Activated CD4-positive, alpha-beta T cell treated with anti-CD3 and anti-CD28 coated beads, Interleukin-2, amount 50 U/mL, for 24 hours (primary cell): ENCODE data around the gene PIP.
"Not testable (repeated sequence)": the region's sequence is repeated elsewhere in the genome, so short reads cannot be mapped to it uniquely, and the experiment has no call there.

ENCODE experiments used
- DNase-seq, 2 donors: peaks; one replicate each; pipeline ENCODE4 v3.0.0-alpha.2; 2020; ENCODE audit warnings: low read depth in 1 of 2, low spot score in 1 of 2

PIP gene, protein sequence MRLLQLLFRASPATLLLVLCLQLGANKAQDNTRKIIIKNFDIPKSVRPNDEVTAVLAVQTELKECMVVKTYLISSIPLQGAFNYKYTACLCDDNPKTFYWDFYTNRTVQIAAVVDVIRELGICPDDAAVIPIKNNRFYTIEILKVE

DNA sequence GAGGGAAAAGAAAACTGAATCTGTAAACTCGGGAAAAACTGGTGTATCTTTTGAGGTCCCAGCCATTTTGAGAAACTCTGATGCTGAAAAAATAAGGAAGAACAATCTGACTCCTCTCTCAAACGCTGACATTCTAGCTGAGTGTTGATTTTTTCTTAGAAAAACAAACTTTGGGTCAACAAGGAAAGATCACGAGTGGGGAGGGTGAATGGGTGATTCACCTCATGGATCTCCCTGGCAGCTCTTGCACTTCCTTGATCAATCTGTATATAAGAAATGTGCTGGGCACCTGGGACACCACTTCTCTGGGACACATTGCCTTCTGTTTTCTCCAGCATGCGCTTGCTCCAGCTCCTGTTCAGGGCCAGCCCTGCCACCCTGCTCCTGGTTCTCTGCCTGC, at the start of gene PIP:
Gene PIP, plus strand, starts transcription at position 297 of the 400 bp plus-strand sequence. Its CDS starts 40 bp downstream, at position 337.
- no peak for DNase-seq

DNA sequence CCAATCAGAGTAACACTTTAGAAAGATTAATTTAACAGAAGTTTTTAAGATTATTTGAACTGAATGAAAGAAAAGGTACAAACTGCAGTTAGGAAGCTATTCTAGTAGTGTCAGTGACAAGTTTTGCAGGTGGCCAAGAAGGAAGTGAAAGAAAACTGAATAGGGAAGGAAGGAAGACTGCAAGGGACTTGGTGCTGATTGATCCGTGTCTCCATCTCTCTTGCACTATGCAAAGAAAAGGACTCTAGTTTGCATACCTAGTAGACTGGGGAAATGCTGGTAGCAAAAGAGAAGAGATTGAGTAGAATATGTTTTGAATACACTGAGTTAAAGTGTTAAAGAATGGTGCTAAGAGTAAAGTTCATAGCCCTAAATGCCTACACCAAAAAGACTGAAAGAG, 46.8 kb upstream of the PIP start:
- DNase-seq, result no peak

DNA sequence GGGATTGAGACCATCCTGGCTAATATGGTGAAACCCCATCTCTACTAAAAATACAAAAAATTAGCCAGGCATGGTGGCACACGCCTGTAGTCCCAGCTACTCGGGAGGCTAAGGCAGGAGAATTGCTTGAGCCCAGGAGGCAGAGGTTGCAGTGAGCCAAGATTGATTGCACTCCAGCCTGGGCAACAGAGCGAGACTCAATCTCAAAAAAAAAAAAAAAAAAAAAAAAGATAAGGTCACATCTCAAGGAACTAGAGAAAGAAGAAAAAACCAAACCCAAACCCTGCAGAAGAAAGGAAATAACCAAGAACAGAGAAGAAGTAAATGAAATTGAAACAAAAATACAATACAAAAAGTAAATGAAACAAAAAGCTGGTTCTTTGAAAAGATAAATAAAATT, 46.3 kb upstream of the PIP start:
- not testable (repeated sequence) for DNase-seq

DNA sequence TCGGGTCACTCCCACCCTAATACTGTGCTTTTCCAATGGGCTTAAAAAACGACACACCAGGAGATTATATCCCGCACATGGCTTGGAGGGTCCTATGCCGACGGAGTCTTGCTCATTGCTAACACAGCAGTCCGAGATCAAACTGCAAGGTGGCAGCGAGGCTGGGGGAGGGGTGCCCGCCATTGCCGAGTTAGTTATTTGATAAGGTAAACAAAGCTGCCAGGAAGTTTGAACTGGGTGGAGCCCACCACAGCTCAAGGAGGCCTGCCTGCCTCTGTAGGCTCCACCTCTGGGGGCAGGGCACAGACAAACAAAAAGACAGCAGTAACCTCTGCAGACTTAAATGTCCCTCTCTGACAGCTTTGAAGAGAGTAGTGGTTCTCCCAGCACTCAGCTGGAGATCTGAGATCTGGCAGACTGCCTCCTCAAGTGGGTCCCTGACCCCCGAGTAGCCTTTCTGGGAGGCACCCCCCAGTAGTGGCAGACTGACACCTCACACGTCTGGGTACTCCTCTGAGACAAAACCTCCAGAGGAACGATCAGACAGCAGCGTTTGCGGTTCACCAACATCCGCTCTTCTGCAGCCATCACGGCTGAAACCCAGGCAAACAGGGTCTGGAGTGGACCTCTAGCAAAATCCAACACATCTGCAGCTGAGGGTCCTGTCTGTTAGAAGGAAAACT, 43.2 kb upstream of the PIP start:
- DNase-seq, result not testable (repeated sequence)

DNA sequence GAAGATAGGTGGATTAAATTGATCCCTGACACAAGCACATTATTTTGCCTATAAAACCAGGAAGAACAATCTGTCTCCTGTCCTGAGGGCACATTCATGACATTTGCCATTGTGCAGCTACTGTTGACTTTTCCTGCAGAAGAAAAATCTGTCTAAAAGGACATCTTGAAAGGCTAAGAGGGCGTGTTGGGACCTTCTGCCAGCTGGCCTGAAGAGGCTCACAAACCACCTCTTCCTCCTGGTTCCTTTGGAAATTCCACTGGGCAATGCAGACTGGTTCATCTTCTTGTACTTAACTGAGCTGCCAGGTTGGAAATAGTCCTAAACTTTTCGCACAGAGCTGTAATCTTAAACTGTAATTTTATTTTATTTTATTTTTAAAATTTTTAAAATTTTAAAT, 35.7 kb upstream of the PIP start:
- no peak for DNase-seq

DNA sequence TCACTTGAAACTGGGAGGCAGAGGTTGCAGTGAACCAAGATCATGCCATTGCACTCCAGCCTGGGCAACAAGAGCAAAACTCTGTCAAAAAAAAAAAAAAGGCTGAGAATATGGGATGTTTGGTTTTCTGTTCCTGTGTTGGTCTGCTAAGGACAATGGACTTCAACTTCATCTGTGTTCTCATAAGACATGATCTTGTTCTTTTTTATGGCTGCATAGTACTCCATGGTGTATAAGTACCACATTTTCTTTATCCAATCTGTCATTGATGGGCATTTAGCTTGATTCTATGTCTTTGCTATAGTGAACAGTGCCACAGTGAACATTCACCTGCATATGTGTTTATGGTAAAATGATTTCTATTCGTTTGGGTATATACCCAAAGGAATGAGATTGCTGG, 32.3 kb upstream of the PIP start:
- DNase-seq, result not testable (repeated sequence)

DNA sequence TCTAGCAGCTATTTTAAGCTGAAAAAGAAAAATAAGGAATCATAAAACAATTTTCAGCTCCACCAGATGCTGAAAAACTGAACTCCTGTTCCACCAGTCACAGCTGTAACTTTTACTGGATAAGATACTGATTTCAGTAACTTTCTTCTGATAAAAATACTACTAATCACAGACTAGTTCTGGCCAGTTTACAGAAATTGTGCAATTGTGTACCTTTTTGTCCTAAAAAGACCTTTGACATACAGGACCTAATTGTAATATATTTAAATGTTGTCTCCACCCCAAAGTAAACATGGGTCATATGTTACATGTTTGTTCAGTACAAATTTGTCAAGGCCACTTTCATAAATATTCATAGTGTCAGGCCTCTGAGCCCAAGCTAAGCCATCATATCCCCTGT, 27.1 kb upstream of the PIP start:
- DNase-seq, result no peak

DNA sequence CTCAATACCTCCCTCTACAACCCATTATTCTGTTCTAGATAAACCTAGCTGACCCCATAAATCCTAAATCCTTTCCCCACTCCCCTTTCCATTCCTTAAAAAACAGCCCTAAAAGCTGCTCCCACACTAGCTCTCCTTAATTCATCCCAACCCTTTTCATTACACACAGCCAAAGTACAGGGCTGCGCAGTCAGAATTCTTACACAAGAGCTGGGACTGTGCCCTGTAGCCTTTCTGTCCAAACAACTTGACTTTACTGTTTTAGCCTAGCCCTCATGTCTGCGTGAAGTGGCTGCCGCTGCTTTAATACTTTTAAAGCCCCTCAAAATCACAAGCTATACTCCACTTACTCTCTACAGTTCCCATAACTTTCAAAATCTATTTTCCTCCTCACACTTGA, 23.9 kb upstream of the PIP start:
- DNase-seq, result not testable (repeated sequence)

DNA sequence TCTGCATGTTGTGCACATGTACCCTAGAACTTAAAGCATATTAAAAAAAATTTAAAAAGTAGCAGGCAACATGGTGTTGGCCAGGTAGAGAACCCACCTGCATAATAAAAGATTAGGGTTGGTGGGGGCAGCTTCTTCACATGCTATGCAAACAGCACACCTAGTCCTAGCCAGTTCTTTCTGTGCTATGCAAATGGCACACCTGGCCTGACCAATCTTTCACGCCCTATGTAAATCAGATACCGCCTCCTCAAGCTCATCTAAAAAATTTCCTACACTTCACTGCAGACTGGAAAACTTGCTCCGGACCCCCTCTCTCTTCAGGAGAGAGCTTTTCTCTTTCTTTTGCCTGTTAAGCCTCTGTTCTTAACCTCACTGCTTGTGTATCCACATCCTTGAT, 14.5 kb upstream of the PIP start:
- DNase-seq, result no peak

DNA sequence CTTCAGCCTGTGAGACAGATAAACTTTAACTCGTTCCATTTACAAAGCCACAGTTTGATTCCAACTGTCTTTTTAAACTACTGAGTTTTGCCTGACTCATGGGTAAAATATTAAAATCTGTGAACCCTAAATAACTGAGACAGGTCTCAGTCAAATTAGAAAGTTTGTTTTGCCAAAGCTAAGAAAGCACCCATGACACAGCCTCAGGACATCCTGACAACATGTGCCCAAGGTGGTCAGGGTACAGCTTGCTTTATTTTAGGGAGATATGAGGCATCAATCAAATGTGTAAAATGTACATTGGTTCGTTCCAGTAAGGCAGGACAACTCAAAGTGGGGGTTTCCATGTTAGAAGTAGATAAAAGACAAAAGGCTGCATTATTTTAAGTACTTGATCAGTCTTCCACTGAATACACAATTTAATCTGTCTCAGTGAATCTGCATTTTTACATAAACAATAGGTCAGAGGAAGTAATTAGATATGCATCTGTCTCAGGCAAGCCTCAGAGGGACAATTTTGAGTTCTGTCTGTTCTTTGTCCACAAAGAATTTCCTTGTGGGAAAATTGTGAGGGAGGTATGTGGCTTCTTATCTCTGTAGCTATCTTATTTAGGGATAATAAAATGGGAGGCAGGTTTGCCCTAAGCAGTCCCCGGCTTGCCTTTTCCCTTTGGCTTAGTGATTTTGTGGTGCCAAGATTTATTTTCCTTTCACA, 11.0 kb upstream of the PIP start:
- no peak for DNase-seq

DNA sequence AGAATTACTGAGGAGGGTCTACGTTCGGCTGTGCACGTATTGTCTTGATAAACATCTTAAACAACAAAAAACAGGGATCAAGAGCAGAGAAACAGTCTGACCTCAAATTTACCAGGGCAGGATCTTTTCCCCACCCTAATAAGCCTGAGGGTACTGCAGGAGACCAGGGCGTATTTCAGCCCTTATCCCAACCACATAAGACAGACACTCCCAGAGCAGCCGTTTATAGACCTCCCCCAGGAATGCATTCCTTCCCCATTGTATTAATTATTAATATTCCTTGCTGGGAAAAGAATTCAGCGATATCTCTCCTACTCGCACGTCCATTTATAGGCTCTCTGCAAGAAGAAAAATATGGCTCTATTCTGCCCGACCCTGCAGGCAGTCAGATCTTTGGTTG, 8.6 kb upstream of the PIP start:
- DNase-seq, result not testable (repeated sequence)

DNA sequence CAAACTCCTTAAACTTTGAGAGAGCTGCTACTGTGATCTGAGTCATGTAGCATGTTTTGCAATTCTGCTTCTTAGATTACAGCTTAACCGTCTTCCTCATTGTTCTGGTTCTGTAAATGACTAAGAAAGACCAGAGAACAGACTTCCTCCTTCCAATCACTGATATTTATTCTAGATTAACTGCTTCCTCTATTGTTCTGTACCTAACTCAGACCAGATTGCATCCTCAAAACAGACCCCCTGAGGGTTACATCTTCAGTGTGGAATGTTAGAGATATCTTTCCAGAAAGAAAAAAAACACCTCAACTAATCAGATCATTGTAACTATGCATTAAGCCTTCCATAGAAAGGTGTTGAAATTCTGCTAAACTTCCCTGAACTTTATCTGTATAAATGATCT, 5.7 kb upstream of the PIP start:
- DNase-seq, result no peak

DNA sequence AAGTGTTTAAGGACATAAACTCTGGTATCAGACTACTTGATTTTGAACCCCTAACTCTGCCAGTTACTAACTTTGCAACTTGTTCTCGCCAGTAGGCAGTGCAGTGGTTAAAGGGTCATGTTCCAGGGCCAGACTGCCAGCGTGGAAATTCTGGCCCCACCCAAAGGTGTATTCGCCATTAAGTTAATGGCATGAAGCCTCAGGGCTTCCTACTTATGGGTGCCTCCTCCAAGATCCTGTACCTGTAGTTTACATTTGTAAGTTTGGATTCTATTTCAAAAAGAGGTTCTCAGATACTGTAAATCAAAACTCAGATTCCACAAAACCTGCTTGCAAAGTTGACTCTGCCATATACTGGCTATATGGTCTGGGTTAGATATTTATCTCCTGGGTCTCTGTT, 2.8 kb upstream of the PIP start:
- no peak for DNase-seq

DNA sequence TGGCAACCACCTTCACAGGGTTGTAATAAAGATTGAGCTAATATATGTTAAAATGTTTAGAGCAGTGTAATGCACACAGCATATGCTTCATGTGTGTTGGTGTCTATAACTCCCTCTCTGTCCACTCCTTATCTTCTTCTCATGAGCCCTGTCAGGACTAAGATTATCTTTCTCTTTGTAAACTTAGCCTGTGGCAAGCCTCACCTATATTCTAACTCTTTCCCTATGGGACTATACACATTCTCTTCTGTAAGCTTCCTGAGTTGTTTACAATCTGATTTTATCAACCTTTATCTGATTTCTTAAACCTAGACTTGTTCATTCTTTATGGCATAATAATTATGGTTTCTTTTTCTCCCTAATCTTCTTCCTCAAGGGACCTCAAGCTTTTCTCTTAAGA, 2.4 kb upstream of the PIP start:
- no peak for DNase-seq

DNA sequence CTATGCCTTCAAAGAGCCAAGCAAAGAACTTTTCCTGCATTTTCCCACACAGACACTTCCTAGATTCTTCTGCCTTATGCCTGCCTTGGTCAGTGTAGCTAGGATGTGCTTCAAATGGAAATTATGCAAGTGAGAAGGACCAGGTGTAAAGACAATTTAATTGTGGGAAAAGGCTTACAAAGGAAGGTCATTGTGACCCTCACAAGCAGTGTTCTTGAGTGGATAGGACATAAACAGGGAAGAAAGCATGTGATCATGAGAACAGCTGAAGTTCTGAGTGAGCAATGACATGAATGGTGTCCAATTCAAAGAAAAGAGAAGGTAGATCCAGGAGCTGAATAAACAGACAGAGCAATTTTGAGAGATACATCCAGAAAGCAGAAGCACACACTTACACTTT, 1.3 kb upstream of the PIP start:
- no peak for DNase-seq

DNA sequence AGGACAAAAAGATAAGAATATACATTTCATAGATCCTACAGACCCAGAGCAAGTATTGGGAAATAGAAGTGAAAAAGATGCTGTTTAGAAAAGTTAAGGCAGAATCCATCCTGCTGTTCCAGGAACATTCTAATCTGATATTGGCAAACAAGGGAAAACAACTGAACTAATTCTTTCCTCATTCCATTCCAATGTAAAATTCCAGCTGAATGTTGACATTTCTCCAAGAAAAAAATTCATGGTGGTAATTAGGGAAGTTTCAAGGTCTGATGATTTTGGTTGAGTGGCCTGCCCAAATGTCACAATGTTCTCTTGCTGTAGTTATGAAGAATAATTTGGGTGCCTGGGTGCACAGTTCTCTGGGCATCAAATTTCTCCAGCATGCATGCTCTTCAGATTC, 15.2 kb downstream of the PIP start:
- DNase-seq, result no peak

DNA sequence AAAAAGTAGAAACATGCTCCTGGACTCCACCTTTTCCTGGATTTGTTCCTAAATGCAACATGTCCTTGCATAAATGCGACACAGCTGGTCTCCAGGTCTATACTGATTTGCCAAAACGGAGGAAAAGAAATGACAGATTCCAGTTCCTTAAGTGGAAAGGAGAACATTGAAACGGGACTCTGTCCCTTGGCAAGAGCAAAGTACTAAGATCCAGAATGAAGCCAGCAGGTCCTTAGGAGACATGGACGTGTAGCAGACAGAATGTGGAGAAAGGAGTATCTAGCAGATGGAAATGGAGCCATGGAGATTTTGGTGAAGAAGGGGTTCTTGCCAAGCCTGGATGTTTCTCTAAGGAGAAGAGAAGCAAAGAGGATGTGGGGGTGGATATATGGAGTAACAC, 16.2 kb downstream of the PIP start:
- DNase-seq, result no peak

DNA sequence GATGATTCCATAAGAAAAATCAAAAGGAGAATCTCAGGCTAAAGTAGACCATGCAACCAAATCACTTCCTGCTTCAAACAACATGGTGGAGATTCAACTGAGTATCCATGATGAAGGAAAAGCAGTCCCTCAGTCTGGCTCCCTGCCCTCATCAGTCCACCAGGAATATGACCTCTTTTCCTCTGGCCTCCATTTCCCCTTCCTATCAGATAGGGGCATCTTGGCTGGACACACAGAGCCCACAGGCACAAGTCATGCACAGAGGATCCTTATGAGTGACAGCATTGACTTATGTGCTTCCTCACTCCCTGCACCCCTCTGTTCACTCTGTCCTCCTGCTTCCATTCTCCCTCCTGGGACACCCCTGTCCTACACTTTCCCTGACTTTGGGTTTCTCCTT, 16.8 kb downstream of the PIP start:
- DNase-seq, result no peak

DNA sequence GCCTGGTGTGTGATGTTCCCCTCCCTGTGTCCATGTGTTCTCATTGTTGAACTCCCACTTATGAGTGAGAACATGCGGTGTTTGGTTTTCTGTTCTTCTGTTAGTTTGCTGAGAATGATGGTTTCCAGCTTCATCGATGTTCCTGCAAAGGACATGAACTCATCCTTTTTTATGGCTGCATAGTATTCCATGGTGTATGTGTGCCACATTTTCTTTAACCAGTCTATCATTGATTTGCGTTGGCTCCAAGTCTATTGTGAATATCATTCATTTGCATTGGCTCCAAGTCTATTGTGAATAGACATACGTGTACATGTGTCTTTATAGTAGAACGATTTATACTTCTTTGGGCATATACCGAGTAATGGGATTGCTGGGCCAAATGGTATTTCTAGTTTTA, 18.8 kb downstream of the PIP start:
- not testable (repeated sequence) for DNase-seq

DNA sequence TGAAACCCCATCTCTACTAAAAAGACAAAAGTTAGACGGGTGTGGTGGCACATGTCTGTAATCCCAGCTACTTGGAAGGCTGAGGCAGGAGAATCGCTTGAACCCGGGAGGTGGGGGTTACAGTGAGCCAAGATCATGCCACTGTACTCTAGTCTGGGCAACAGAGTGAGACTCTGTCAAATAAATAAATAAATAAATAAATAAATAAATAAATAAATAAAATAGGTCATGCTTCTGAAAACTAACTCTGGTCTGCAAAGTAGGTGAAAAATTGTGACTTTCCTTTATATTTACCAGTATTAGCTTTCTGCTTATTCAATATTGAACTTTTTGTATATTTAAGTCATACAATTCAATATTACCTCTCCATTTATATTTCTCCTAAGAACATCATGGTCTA, 26.7 kb downstream of the PIP start:
- not testable (repeated sequence) for DNase-seq

DNA sequence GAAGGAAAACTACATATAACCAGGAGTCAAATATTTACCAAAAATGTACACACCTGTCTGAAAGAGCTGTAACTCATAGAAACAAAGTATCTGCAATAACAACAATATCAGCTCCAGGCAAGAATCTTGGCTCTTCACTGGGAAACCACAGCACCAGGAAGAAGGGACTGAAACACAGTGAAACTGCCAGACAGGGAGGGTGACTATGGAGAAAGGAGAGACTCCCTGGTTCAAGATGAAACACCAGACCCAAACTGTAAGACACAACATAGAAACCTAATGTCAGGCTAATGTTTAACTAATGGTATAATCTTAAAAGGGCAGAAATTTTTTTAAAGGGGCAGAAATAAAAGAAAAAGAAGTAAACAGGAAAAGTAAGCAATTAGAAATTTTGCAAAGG, 39.8 kb downstream of the PIP start:
- no peak for DNase-seq

DNA sequence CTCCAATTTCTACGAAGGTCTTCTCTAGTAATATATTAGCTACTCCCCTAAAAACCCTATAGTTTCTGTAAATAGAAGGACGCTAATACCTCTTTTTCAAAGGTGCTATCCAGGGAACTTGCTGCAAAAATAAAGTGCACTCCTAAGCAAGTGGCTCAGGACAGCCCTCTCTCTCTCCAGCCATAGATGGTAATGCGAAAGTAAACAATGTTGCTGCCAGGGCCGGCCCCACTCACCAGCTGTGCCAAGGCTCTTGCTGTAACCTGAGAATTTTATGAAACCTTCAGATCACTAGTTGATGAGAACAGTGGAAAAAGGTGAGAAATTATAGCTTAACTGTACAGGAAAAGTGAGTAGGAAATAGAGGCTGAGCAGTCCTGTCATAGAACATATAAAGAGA, 40.5 kb downstream of the PIP start:
- DNase-seq, result no peak

DNA sequence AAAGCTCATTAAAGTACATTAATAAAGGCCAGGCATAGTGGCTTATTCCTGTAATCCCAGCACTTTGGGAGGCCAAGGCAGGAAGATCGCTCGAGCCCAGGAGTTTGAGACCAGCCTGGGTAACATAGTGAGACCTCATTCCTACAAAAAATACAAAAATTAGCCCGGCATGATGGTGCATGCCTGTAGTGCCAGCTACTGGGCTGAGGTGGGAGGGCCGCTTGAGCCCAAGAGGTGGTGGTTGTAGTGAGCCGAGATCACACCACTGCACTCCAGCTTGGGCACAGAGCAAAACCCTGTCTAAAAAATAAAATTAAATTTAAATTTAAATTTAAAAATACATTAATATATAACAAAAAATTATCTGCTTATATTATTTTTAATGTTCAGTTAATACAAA, 44.3 kb downstream of the PIP start:
- DNase-seq, result no peak
